Lung (tissue), 12 donors: ENCODE measurements around the gene DHRSX. TPM values are rescaled to one million over a fixed set of nuclear protein-coding genes. Genes with fewer than 3 reads are reported as not detected.

Experiments
- ATAC-seq: fragments of 200-7000 bp; cut with Tn5 transposase; one replicate; pipeline ENCODE4 v1.9.1; 2020; ENCODE audit warnings: moderate number of reproducible peaks; ENCODE audit not compliant: insufficient read depth, low FRiP score
- DNase-seq, 3 donors: peaks; one replicate each; pipeline ENCODE4 v3.0.0-alpha.2; 2013 to 2017
- H3K27ac ChIP-seq, 2 donors: one replicate each; pipeline ENCODE4 v1.5.1; 2013; ENCODE audit warnings: mild to moderate bottlenecking in 2 of 2, moderate library complexity in 2 of 2, control low read depth in 1 of 2, inconsistent platforms in 1 of 2, low read depth in 1 of 2, low read length in 1 of 2
- H3K27me3 ChIP-seq, 3 donors: one replicate each; pipeline ENCODE4 v1.5.1; 2013; ENCODE audit warnings: low read length in 2 of 3; ENCODE audit not compliant: control insufficient read depth in 3 of 3, insufficient read depth in 3 of 3
- H3K36me3 ChIP-seq, 4 donors: one replicate each; pipeline ENCODE4 v1.5.1; 2013; ENCODE audit warnings: low read length in 4 of 4, mild to moderate bottlenecking in 1 of 4, moderate library complexity in 1 of 4; ENCODE audit not compliant: control insufficient read depth in 4 of 4, insufficient read depth in 4 of 4
- H3K4me1 ChIP-seq, 5 donors: one replicate each; pipeline ENCODE4 v1.5.1; 2013; ENCODE audit warnings: low read length in 5 of 5, mild to moderate bottlenecking in 2 of 5, moderate library complexity in 1 of 5; ENCODE audit not compliant: control insufficient read depth in 5 of 5, insufficient read depth in 5 of 5
- H3K4me3 ChIP-seq: one replicate; pipeline ENCODE4 v1.5.1; 2013; ENCODE audit warnings: mild to moderate bottlenecking, control low read depth, moderate library complexity
- H3K9ac ChIP-seq, 2 donors: one replicate each; pipeline ENCODE4 v1.5.1; 2013; ENCODE audit warnings: low read length in 2 of 2, control low read depth in 1 of 2; ENCODE audit not compliant: insufficient read depth in 1 of 2
- H3K9me3 ChIP-seq, 4 donors: one replicate each; pipeline ENCODE4 v1.5.1; 2013; ENCODE audit warnings: low read length in 3 of 4, mild to moderate bottlenecking in 1 of 4, moderate library complexity in 1 of 4; ENCODE audit not compliant: control insufficient read depth in 4 of 4, insufficient read depth in 3 of 4
- WGBS, 2 donors: extraction: QIAGEN DNeasy Blood & Tissue Kit; methylation state at CpG; one replicate each; pipeline ENCODE4 v1.1.7; 2013; 5-methylcytosine and 5-hydroxymethylcytosine counted together
- polyA plus RNA-seq, 2 donors: library from polyadenylated mRNA; stranded (reverse); fragments of 200-250 nt; gene quantifications; one replicate each; pipeline ENCODE4 v1.2.1, GENCODE V29; 2013
- total RNA-seq, 2 donors: library from RNA; depleted of rRNA in 1 of 2; stranded (reverse); fragments of >200 nt in 1 of 2; gene quantifications; one replicate each; pipeline ENCODE4 v1.2.1, GENCODE V29; 2014 to 2021
- TF ChIP-seq, protein P1 (sequence below): IDR thresholded peaks from 2 replicates; pipeline ENCODE4 v1.5.1; 2012; ENCODE audit warnings: mild to moderate bottlenecking; ENCODE audit errors: control extremely low read depth, extremely low read depth
- donor health status: control.
- donor health status: control.
- donor health status: Bipolar disorder and iron deficiency.
- donor health status: healthy.
- donor health status: DM: yes; HTN: yes; CAD: no.

DHRSX gene
- total and polyA plus RNA-seq, 4 donors = 7.0 to 26.3 (median 18.9) TPM

DNA sequence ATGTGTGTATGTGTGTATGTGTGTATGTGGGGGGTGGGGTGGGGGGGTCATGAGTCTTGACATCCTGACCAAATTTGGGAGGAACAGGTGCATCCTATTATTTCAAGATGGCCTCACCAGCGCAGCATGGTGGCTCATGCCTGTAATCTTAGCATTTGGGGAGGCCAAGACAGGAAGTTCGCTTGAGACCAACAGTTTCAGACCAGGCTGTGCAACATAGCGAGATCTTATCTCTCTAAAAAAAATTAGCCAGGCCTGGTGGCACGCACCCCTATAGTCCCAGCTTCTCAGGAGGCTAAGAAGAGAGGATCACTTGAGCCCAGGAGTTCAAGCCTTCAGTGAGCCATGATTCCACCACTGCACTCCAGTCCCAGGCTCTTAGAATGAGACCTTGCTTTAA, 47.0 kb upstream of the DHRSX start:
- Histone ChIP-seq H3K27me3 (peaks cover 0 to 4% (median 0%) of the 10 kb centered on the region in 3 donors), H3K27ac (no peak overlapping the region), H3K4me1 (peaks cover 0 to 2% (median 0%) of the 10 kb centered on the region in 5 donors), H3K4me3 (no peak overlapping the region), H3K9ac (no peak overlapping the region), H3K9me3 (peaks cover 0 to 6% (median 0%) of the 10 kb centered on the region in 4 donors), H3K36me3 (no peaks in the 10 kb centered on the region)
- DNase-seq = no peak
- TF ChIP-seq, protein P1, sequence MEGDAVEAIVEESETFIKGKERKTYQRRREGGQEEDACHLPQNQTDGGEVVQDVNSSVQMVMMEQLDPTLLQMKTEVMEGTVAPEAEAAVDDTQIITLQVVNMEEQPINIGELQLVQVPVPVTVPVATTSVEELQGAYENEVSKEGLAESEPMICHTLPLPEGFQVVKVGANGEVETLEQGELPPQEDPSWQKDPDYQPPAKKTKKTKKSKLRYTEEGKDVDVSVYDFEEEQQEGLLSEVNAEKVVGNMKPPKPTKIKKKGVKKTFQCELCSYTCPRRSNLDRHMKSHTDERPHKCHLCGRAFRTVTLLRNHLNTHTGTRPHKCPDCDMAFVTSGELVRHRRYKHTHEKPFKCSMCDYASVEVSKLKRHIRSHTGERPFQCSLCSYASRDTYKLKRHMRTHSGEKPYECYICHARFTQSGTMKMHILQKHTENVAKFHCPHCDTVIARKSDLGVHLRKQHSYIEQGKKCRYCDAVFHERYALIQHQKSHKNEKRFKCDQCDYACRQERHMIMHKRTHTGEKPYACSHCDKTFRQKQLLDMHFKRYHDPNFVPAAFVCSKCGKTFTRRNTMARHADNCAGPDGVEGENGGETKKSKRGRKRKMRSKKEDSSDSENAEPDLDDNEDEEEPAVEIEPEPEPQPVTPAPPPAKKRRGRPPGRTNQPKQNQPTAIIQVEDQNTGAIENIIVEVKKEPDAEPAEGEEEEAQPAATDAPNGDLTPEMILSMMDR = no peak
- 59 to 73% methylated on average over 4 of the region's 4 CpGs for WGBS, 2 donors
- no peak for ATAC-seq

- peaks cover 0 to 6% (median 0%) of the 10 kb centered on the region in 4 donors for H3K9me3 ChIP-seq
- H3K27ac ChIP-seq = no peak overlapping the region
- peaks cover 0 to 4% (median 0%) of the 10 kb centered on the region in 3 donors for H3K27me3 ChIP-seq
- TF ChIP-seq, protein P1 = no peak
- WGBS, 2 donors = 47 to 86% methylated on average over 1 of the region's 1 CpG
- peaks cover 0 to 2% (median 0%) of the 10 kb centered on the region in 5 donors for H3K4me1 ChIP-seq
- DNase-seq (no peak), ATAC-seq (no peak)
- H3K9ac ChIP-seq = no peak overlapping the region
- no peak overlapping the region for H3K4me3 ChIP-seq
- no peaks in the 10 kb centered on the region for H3K36me3 ChIP-seq
These were observed 45.7 kb upstream of the DHRSX start for GRCh38 chrX:2546496-2546895.

GRCh38 chrX:2545144-2545543, 44.4 kb upstream of the DHRSX start:
- ATAC-seq (no peak), DNase-seq (no peak)
- Histone ChIP-seq H3K36me3 (no peaks in the 10 kb centered on the region), H3K4me1 (peaks cover 0 to 2% (median 0%) of the 10 kb centered on the region in 5 donors), H3K4me3 (no peak overlapping the region), H3K9ac (no peak overlapping the region), H3K27ac (no peak overlapping the region), H3K9me3 (peaks cover 0 to 6% (median 0%) of the 10 kb centered on the region in 4 donors), H3K27me3 (peaks cover 0 to 4% (median 0%) of the 10 kb centered on the region in 3 donors)
- 51 to 60% methylated on average over 1 of the region's 1 CpG for WGBS, 2 donors
- TF ChIP-seq, protein P1 = no peak
